Measurements from ENCODE around the gene SND1.

GRCh38 chr7:127815631-127816145, 163.7 kb downstream of the SND1 start:
- TF ChIP-seq ZNF384 (IDR thresholded peaks at IDR 0.05) (no peak), FOXA1 (IDR thresholded peaks at IDR 0.05) (no peak), ELF4 (IDR thresholded peaks at IDR 0.05) (no peak), BHLHE40 (IDR thresholded peaks at IDR 0.05; ENCODE audit: borderline replicate concordance) (no peak), TARDBP (IDR thresholded peaks at IDR 0.05) (no peak), ARNT (IDR thresholded peaks at IDR 0.05) (no peak)
